ENCODE data around the gene COX6B1.
A peak's percentile ranks its signal among the peaks of the same experiment; 100 is the strongest.
"Not testable (repeated sequence)": the region's sequence is repeated elsewhere in the genome, so short reads cannot be mapped to it uniquely, and the experiment has no call there.

Gene COX6B1

GRCh38 chr19:35648017-35648961 lies at the start of gene COX6B1:
COX6B1 (plus strand) TSS chr19:35648323; CDS start chr19:35651244, 2,921 bp downstream.
- DNase-seq (ENCODE audit: low read depth in 2 of 2), result peak; percentile 97 to 98
- no peak for TF ChIP-seq CTCF (IDR thresholded peaks at IDR 0.05; ENCODE audit: low read depth, low read length)
- peak within 1 kb of the TSS; percentile 81 to 90 for H3K4me3 ChIP-seq (replicated peaks in 1 of 2; ENCODE audit: low read depth in 2 of 2, low read length in 2 of 2)

GRCh38 chr19:35601971-35602370 lies 46.2 kb upstream of the COX6B1 start:
- TF ChIP-seq CTCF (IDR thresholded peaks at IDR 0.05; ENCODE audit: low read depth, low read length), result no peak
- DNase-seq (ENCODE audit: low read depth in 2 of 2), result no peak
- H3K4me3 ChIP-seq (replicated peaks in 1 of 2; ENCODE audit: low read depth in 2 of 2, low read length in 2 of 2), result no peak overlapping the region

- not testable (repeated sequence) for H3K4me3 ChIP-seq (replicated peaks in 1 of 2; ENCODE audit: low read depth in 2 of 2, low read length in 2 of 2); DNase-seq (ENCODE audit: low read depth in 2 of 2)
Observed at GRCh38 chr19:35604436-35604835, 43.7 kb upstream of the COX6B1 start.

- DNase-seq (ENCODE audit: low read depth in 2 of 2); H3K4me3 ChIP-seq (replicated peaks in 1 of 2; ENCODE audit: low read depth in 2 of 2, low read length in 2 of 2): not testable (repeated sequence)
Observed at GRCh38 chr19:35607170-35607569, 41.0 kb upstream of the COX6B1 start.

GRCh38 chr19:35607661-35608060 lies 40.5 kb upstream of the COX6B1 start:
- DNase-seq (ENCODE audit: low read depth in 2 of 2), result no peak
- TF ChIP-seq CTCF (IDR thresholded peaks at IDR 0.05; ENCODE audit: low read depth, low read length), result no peak
- H3K4me3 ChIP-seq (replicated peaks in 1 of 2; ENCODE audit: low read depth in 2 of 2, low read length in 2 of 2), result no peak overlapping the region

GRCh38 chr19:35608251-35608650 lies 39.9 kb upstream of the COX6B1 start:
- no peak for TF ChIP-seq CTCF (IDR thresholded peaks at IDR 0.05; ENCODE audit: low read depth, low read length)
- H3K4me3 ChIP-seq (replicated peaks in 1 of 2; ENCODE audit: low read depth in 2 of 2, low read length in 2 of 2), result no peak overlapping the region
- peak in 1 of 2 donors; percentile 9 for DNase-seq (ENCODE audit: low read depth in 2 of 2)

GRCh38 chr19:35609851-35610353 lies 38.2 kb upstream of the COX6B1 start:
- no peak for DNase-seq (ENCODE audit: low read depth in 2 of 2)
- no peak for TF ChIP-seq CTCF (IDR thresholded peaks at IDR 0.05; ENCODE audit: low read depth, low read length)
- H3K4me3 ChIP-seq (replicated peaks in 1 of 2; ENCODE audit: low read depth in 2 of 2, low read length in 2 of 2), result no peak overlapping the region

Data from cardiac fibroblast (primary cell).